PC-3 (cell line): ENCODE measurements around the gene KLK15. TPM values are rescaled to one million over a fixed set of nuclear protein-coding genes. Genes with fewer than 3 reads are reported as not detected.

Experiments
- ATAC-seq: fragments of 200-7000 bp; cut with Tn5 transposase; 2 replicates; pipeline ENCODE4 v1.9.1; 2020; ENCODE audit warnings: mild to moderate bottlenecking, moderate library complexity
- BruUV-seq: library from RNA; stranded (reverse); fragments of 400-500 nt; replicated peaks from 2 replicates; lab custom pipeline; 2021; lab: Mats Ljungman, UMichigan
- CTCF ChIA-PET: fragments of 300-600 bp; sonication (Branson Sonifier 250); formaldehyde crosslinking; loops from one replicate; lab custom pipeline; 2022; ENCODE audit warnings: antibody characterized with exemption; lab: Charles Lee
- POLR2A ChIA-PET: fragments of 300-600 bp; sonication (Branson Sonifier 250); formaldehyde crosslinking; loops from one replicate; lab custom pipeline; 2022; ENCODE audit warnings: antibody characterized with exemption; ENCODE audit not compliant: unreplicated experiment; lab: Charles Lee
- DNase-seq: peaks from one replicate; pipeline ENCODE4 v3.0.0-alpha.2; 2015
- H2AFZ ChIP-seq: fragments of 300-600 bp; sonication (generic); 2 replicates; pipeline ENCODE4 v1.6.0; 2016; ENCODE audit warnings: antibody characterized with exemption, low read length
- H3F3A ChIP-seq: fragments of 300-600 bp; sonication (generic); one replicate; pipeline ENCODE4 v1.6.0; 2017; ENCODE audit warnings: antibody characterized with exemption, low read length, control low read depth, mild to moderate bottlenecking; ENCODE audit not compliant: unreplicated experiment
- H3K27ac ChIP-seq: fragments of 300-600 bp; sonication (generic); 2 replicates; pipeline ENCODE4 v1.5.1; 2016; ENCODE audit warnings: mild to moderate bottlenecking, low read length
- H3K27me3 ChIP-seq: fragments of 300-600 bp; sonication (generic); 2 replicates; pipeline ENCODE4 v1.6.1; 2016; ENCODE audit warnings: low read length, mixed read lengths
- H3K36me3 ChIP-seq: fragments of 300-600 bp; sonication (generic); 2 replicates; pipeline ENCODE4 v1.6.1; 2016; ENCODE audit warnings: low read depth, mixed run types, low read length, mixed read lengths
- H3K4me1 ChIP-seq: fragments of 300-600 bp; sonication (generic); 2 replicates; pipeline ENCODE4 v1.5.1; 2016; ENCODE audit warnings: low read length; ENCODE audit not compliant: insufficient read depth
- H3K4me2 ChIP-seq: fragments of 300-600 bp; sonication (generic); 2 replicates; pipeline ENCODE4 v1.6.0; 2016; ENCODE audit warnings: low read length
- H3K4me3 ChIP-seq: fragments of 300-600 bp; sonication (generic); 2 replicates; pipeline ENCODE4 v1.5.1; 2016; ENCODE audit warnings: mild to moderate bottlenecking, low read length, mixed read lengths
- H3K79me2 ChIP-seq: fragments of 300-600 bp; sonication (generic); 2 replicates; pipeline ENCODE4 v1.6.1; 2017; ENCODE audit warnings: low read length, mixed read lengths
- H3K9ac ChIP-seq: fragments of 300-600 bp; sonication (generic); 2 replicates; pipeline ENCODE4 v1.6.0; 2016; ENCODE audit warnings: mild to moderate bottlenecking, low read length
- H3K9me2 ChIP-seq: fragments of 300-600 bp; sonication (generic); replicated peaks from 2 replicates; pipeline ENCODE4 v1.6.1; 2016; ENCODE audit warnings: mixed run types, low read length, mixed read lengths
- H3K9me3 ChIP-seq: fragments of 300-600 bp; sonication (generic); 2 replicates; pipeline ENCODE4 v1.6.1; 2016; ENCODE audit warnings: low read length, mixed read lengths
- H4K20me1 ChIP-seq: fragments of 300-600 bp; sonication (generic); 2 replicates; pipeline ENCODE4 v1.6.1; 2016; ENCODE audit warnings: low read length, mixed read lengths
- EZH2 ChIP-seq: fragments of 300-600 bp; sonication (generic); IDR thresholded peaks from one replicate; pipeline ENCODE4 v1.6.1; 2017; ENCODE audit warnings: antibody characterized with exemption, mild to moderate bottlenecking, low read length; ENCODE audit not compliant: unreplicated experiment
- EZH2phosphoT487 ChIP-seq: fragments of 300-600 bp; sonication (generic); IDR thresholded peaks from 2 replicates; pipeline ENCODE4 v1.6.1; 2018; ENCODE audit warnings: mild to moderate bottlenecking, antibody characterized with exemption, low read length, borderline replicate concordance
- intact Hi-C: fragments of 100-400 bp; cut with micrococcal nuclease; formaldehyde crosslinking; loops from 2 replicates; pipeline ENCODE4 v1.9.0; 2023
- total RNA-seq: library from RNA; depleted of rRNA; stranded (reverse); fragments of >200 nt; gene quantifications from 2 replicates; pipeline ENCODE4 v1.2.3, GENCODE V29; 2014
- TF ChIP-seq, protein P1 (sequence below): fragments of 300-600 bp; sonication (generic); conservative IDR thresholded peaks from 2 replicates; pipeline ENCODE4 v1.5.1; 2017; ENCODE audit warnings: antibody characterized with exemption, low read depth, mild to moderate bottlenecking, low read length

The KLK15 gene
- total RNA-seq, 1 experiment from 2014 or later, result 1.3 TPM

DNA sequence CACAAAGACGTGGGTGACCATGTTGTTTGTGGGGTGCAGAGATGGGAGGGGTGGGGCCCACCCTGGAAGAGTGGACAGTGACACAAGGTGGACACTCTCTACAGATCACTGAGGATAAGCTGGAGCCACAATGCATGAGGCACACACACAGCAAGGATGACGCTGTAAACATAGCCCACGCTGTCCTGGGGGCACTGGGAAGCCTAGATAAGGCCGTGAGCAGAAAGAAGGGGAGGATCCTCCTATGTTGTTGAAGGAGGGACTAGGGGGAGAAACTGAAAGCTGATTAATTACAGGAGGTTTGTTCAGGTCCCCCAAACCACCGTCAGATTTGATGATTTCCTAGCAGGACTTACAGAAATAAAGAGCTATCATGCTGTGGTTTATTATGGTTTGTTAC is 45.5 kb upstream of the KLK15 start:
- H3K27me3 ChIP-seq, result peaks cover 100% of the 10 kb centered on the region
- no TSS peak for BruUV-seq
- no peak overlapping the region for H3K4me3 ChIP-seq
- no peak overlapping the region for H3K4me2 ChIP-seq
- no peak overlapping the region for H3K9ac ChIP-seq
- H3K9me3 ChIP-seq, result no peaks in the 10 kb centered on the region
- H3F3A ChIP-seq, result no peaks in the 10 kb centered on the region
- H4K20me1 ChIP-seq, result no peaks in the 10 kb centered on the region
- ChIA-PET POLR2A (no interaction called here), CTCF (no interaction called here)
- no peak overlapping the region for H3K27ac ChIP-seq
- H3K36me3 ChIP-seq, result no peaks in the 10 kb centered on the region
- no peak for DNase-seq
- H3K9me2 ChIP-seq, result no peaks in the 10 kb centered on the region
- no peaks in the 10 kb centered on the region for H3K79me2 ChIP-seq
- no peak for TF ChIP-seq EZH2phosphoT487
- TF ChIP-seq EZH2, result no peak
- TF ChIP-seq, protein P1, sequence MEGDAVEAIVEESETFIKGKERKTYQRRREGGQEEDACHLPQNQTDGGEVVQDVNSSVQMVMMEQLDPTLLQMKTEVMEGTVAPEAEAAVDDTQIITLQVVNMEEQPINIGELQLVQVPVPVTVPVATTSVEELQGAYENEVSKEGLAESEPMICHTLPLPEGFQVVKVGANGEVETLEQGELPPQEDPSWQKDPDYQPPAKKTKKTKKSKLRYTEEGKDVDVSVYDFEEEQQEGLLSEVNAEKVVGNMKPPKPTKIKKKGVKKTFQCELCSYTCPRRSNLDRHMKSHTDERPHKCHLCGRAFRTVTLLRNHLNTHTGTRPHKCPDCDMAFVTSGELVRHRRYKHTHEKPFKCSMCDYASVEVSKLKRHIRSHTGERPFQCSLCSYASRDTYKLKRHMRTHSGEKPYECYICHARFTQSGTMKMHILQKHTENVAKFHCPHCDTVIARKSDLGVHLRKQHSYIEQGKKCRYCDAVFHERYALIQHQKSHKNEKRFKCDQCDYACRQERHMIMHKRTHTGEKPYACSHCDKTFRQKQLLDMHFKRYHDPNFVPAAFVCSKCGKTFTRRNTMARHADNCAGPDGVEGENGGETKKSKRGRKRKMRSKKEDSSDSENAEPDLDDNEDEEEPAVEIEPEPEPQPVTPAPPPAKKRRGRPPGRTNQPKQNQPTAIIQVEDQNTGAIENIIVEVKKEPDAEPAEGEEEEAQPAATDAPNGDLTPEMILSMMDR, result no peak
- intact Hi-C loops, result no loop called here
- ATAC-seq, result no peak
- H3K4me1 ChIP-seq, result no peaks in the 10 kb centered on the region
- no peak overlapping the region for H2AFZ ChIP-seq

DNA sequence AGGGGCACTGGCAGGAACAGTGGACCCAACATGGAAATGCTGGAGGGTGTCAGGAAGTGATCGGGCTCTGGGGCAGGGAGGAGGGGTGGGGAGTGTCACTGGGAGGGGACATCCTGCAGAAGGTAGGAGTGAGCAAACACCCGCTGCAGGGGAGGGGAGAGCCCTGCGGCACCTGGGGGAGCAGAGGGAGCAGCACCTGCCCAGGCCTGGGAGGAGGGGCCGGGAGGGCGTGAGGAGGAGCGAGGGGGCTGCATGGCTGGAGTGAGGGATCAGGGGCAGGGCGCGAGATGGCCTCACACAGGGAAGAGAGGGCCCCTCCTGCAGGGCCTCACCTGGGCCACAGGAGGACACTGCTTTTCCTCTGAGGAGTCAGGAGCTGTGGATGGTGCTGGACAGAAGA is 44.0 kb upstream of the KLK15 start:
- intact Hi-C loops, result no loop called here
- TF ChIP-seq EZH2 (no peak), EZH2phosphoT487 (no peak)
- TF ChIP-seq, protein P1, result no peak
- no peak overlapping the region for H3K27ac ChIP-seq
- no peaks in the 10 kb centered on the region for H3K9me3 ChIP-seq
- H3K27me3 ChIP-seq, result peaks cover 100% of the 10 kb centered on the region
- H4K20me1 ChIP-seq, result no peaks in the 10 kb centered on the region
- H3K4me2 ChIP-seq, result no peak overlapping the region
- no TSS peak for BruUV-seq
- H2AFZ ChIP-seq, result no peak overlapping the region
- no peak overlapping the region for H3K4me3 ChIP-seq
- H3F3A ChIP-seq, result no peaks in the 10 kb centered on the region
- H3K79me2 ChIP-seq, result no peaks in the 10 kb centered on the region
- POLR2A ChIA-PET, result no interaction called here
- no peak for DNase-seq
- CTCF ChIA-PET, result no interaction called here
- no peaks in the 10 kb centered on the region for H3K4me1 ChIP-seq
- no peak overlapping the region for H3K9ac ChIP-seq
- H3K36me3 ChIP-seq, result no peaks in the 10 kb centered on the region
- no peaks in the 10 kb centered on the region for H3K9me2 ChIP-seq
- no peak for ATAC-seq

DNA sequence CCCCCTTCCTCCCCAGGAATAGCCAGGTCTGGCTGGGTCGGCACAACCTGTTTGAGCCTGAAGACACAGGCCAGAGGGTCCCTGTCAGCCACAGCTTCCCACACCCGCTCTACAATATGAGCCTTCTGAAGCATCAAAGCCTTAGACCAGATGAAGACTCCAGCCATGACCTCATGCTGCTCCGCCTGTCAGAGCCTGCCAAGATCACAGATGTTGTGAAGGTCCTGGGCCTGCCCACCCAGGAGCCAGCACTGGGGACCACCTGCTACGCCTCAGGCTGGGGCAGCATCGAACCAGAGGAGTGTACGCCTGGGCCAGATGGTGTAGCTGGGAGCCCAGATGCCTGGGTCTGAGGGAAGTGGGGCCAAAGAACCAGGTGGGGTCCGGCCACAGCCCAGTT is 43.1 kb upstream of the KLK15 start:
- intact Hi-C loops, result no loop called here
- no peak overlapping the region for H3K4me2 ChIP-seq
- no peak for TF ChIP-seq EZH2
- H3K9me3 ChIP-seq, result no peaks in the 10 kb centered on the region
- no peak overlapping the region for H3K4me3 ChIP-seq
- BruUV-seq, result no TSS peak
- no peak overlapping the region for H3K27ac ChIP-seq
- no peaks in the 10 kb centered on the region for H3K79me2 ChIP-seq
- H2AFZ ChIP-seq, result no peak overlapping the region
- H3K4me1 ChIP-seq, result no peaks in the 10 kb centered on the region
- ATAC-seq (no peak), DNase-seq (no peak)
- H3F3A ChIP-seq, result no peaks in the 10 kb centered on the region
- POLR2A ChIA-PET, result no interaction called here
- no peak overlapping the region for H3K9ac ChIP-seq
- CTCF ChIA-PET, result no interaction called here
- H3K36me3 ChIP-seq, result no peaks in the 10 kb centered on the region
- no peaks in the 10 kb centered on the region for H3K9me2 ChIP-seq
- peaks cover 100% of the 10 kb centered on the region for H3K27me3 ChIP-seq
- no peaks in the 10 kb centered on the region for H4K20me1 ChIP-seq
